GM12872 (cell line): ENCODE results near the gene KLHL29.

Experiments
- TF ChIP-seq, protein P1 (sequence below): IDR thresholded peaks from 3 replicates; pipeline ENCODE4 v1.5.1; 2011; ENCODE audit warnings: low read depth, mild to moderate bottlenecking, low read length, moderate library complexity; ENCODE audit not compliant: insufficient read depth

KLHL29 gene

DNA sequence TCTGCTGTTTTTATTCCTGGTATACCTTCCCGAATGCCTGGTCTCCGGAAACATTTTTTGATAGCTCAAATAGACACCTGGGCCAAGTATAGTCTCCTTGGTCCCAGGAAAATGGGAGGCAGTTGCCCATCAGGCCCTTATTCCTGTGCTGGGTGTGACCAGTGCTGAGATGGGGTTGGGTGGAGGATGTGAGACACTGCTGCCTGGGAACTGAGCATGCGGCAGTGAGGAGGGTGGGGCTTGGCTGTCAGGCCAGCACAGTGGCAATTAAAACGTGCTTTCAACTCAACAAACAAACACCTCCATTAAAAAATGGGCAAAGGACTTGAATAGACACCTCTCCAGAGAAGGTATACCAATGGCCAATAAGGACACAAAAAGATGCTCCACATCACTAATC, 12.5 kb downstream of the KLHL29 start:
- TF ChIP-seq, protein P1, sequence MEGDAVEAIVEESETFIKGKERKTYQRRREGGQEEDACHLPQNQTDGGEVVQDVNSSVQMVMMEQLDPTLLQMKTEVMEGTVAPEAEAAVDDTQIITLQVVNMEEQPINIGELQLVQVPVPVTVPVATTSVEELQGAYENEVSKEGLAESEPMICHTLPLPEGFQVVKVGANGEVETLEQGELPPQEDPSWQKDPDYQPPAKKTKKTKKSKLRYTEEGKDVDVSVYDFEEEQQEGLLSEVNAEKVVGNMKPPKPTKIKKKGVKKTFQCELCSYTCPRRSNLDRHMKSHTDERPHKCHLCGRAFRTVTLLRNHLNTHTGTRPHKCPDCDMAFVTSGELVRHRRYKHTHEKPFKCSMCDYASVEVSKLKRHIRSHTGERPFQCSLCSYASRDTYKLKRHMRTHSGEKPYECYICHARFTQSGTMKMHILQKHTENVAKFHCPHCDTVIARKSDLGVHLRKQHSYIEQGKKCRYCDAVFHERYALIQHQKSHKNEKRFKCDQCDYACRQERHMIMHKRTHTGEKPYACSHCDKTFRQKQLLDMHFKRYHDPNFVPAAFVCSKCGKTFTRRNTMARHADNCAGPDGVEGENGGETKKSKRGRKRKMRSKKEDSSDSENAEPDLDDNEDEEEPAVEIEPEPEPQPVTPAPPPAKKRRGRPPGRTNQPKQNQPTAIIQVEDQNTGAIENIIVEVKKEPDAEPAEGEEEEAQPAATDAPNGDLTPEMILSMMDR = no peak

DNA sequence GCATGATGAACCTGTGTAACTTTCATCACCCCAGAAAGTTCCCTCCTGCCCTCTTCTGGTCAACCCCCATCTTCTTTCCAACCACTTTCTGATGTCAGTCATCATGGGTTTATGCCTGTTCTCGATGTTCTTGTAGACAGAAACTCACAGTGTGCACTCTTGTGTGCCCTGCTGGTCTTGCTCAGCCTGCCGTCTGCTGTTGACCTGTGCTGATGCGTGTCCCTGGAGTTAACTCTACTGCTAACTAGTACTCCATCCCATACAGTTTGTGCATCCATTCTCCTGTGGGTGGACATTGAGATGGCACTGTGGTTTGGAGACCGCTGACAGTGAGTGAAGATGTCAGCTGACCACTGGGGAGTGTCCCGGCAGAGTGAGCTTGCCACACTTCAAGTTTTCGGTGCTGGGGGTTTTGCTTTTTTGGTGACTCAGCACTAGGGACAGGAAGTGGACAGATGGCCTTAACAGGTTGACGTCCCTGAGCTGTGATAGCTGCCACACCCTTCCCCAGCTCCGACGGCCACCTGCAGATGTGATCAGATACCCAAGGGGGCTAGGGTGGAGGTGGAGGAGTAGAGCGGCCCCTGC, 14.8 kb downstream of the KLHL29 start:
- TF ChIP-seq, protein P1 = 0 out of 3 replicates have a peak, but pooled peaks have one; percentile 25

DNA sequence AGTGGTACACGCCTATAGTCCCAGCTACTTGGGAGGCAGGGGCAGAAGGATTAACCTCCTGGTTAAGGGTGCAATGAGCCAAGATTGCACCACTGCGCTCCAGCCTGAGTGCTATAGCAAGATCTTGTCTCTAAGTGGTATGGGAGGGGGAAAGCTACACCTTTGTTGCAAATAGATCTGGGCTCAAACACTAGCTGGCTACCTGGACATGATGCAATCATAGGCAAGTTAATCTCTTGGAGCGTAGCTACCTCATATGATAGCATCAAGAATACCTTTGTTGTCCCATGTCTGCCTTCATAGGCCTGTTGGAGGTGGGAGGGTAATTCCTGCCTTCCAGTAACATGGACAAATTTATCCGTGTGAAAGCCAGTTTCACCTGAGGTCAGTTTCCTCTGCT, 15.7 kb downstream of the KLHL29 start:
- TF ChIP-seq, protein P1 = no peak

DNA sequence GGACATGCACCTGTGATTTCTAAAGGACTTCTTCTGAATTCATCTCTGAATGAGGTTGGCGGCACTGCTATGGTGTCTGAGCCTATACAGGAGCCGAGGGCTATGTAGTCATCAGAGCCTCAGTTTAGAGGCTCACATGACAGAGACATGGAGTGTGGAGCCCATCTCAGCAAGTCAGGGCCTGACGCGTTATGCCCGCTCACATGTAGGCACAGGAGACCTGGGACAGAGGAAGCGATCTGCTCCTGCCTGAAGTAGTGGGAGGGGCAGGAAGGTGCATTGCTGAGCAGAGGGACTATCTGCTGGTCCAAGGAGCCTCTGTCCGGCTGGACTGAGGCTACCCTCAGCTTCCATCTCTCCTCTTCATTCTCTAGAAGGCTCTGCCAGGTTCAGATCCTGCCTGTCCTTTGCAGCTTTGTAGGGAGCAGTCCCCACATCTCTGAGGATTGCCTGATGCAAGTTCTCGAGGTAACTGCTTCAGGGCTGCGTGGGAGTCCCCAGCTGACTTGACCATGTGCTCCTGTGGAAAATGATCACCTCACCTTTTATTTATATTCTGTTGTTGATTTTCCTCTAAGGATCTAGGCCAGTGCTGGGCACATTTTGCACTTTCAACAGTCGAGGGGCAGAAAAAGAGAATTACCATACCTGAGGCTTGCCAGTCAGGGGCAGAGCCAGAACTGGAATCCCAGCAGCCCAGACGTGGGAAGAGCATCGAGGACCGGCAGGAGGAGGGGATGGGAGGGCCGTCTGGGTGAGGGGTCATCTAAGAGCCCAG, 16.6 kb downstream of the KLHL29 start:
- TF ChIP-seq, protein P1 = no peak

DNA sequence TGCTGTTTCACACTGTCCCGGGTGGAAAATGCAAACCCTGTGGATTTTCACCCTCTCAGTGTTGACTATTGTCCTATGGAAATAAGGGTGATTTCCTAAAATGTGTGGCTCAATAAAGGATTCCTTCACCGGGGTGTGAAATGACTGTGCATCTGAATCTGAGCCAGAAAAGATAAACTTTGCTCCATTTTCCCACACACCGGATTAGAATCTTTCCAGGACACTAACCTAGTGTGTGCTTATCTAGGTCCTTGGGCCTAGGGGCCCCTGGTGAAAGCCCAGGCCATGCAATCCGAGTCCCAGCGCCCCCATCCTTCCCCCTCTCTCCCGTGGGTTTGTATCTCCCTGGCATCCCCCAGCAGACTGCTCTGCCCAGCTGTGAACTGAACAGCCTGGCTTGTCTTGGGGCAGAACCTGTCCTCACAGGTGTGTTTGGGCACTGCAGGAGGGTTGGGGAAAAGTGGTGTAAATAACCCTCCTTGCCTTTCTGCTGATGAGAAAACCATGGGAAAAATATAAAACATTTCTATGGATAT, 17.3 kb downstream of the KLHL29 start:
- TF ChIP-seq, protein P1 = no peak

DNA sequence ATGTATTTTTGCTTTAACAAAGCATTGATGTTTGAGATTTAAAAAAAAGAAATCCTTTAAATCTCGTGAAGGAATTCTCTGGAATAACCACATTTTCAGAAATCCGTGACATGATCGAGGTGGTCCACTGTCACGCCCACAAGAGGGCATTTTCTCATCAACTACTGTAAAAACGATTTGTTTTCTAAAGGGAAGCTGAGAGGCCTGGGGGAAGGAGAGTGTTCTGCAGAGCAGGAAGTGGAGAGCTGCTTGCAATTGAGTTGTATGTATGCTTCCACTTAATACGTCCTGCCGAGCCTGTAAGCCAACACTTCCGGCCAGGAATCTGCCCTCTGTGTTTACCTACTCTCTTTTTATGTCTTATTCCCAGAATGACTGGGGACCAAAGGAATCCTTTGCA, 19.4 kb downstream of the KLHL29 start:
- TF ChIP-seq, protein P1 = 0 out of 3 replicates have a peak, but pooled peaks have one; percentile 8

DNA sequence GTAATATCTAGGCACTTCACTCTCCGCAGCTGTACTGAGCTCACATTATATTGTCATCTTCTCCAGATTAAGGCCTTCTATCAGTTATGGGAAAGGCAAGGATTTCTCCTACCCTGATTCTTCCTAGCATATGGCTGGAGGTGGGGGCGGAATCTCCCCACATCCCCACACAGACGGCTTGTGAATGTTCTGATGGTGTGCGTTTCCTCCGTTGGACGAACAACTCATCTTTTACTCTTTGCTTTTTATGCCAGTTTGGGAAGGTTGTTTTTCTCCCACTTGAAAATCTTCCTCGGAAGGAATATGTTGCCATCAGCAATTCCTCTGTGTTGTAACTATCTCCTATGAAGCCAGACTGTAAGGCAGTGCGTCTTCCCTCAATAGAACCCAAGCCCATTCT, 24.3 kb downstream of the KLHL29 start:
- TF ChIP-seq, protein P1 = no peak
